H1 (cell line): ENCODE data around the gene L3MBTL4. TPM values are rescaled to one million over a fixed set of nuclear protein-coding genes. Genes with fewer than 3 reads are reported as not detected.

Experiments
- CTCF ChIA-PET: fragments of 300-600 bp; sonication (Branson Sonifier 250); formaldehyde crosslinking; loops from one replicate; lab custom pipeline; 2021; ENCODE audit not compliant: partially characterized antibody; lab: Charles Lee
- POLR2A ChIA-PET: fragments of 300-600 bp; sonication (Branson Sonifier 250); formaldehyde crosslinking; loops from one replicate; lab custom pipeline; 2021; ENCODE audit warnings: inconsistent platforms; ENCODE audit not compliant: partially characterized antibody; lab: Charles Lee
- DNase-seq, 2 experiments: peaks; one replicate each; pipeline versions ENCODE4 v3.0.0 to v3.0.0-alpha.2; 2010 to 2022; ENCODE audit warnings: low spot score in 2 of 2, low read depth in 1 of 2, mixed read lengths in 1 of 2
- FAIRE-seq: peaks from 2 replicates; lab custom pipeline; 2011; peaks lifted over from hg19 to GRCh38; lab: Jason Lieb, UNC
- H2AFZ ChIP-seq: 2 replicates; pipeline ENCODE4 v1.8.1; 2012; ENCODE audit warnings: low read length, inconsistent platforms
- H2AK5ac ChIP-seq: 2 replicates; pipeline ENCODE4 v1.6.1; 2013; ENCODE audit warnings: low read depth, low read length
- H2BK120ac ChIP-seq: replicated peaks from 2 replicates; pipeline ENCODE3; 2013; ENCODE audit warnings: low read depth, low read length, inconsistent platforms
- H2BK12ac ChIP-seq: 2 replicates; pipeline ENCODE4 v1.6.1; 2013; ENCODE audit warnings: low read depth, low read length
- H2BK15ac ChIP-seq: 2 replicates; pipeline ENCODE4 v1.6.1; 2013; ENCODE audit warnings: low read length
- H2BK20ac ChIP-seq: 2 replicates; pipeline ENCODE4 v1.6.1; 2013; ENCODE audit warnings: low read length
- H2BK5ac ChIP-seq: 2 replicates; pipeline ENCODE4 v1.6.1; 2013; ENCODE audit warnings: low read depth, low read length
- H3K14ac ChIP-seq: 2 replicates; pipeline ENCODE4 v1.6.1; 2013; ENCODE audit warnings: inconsistent platforms; ENCODE audit not compliant: insufficient read length
- H3K18ac ChIP-seq: 2 replicates; pipeline ENCODE4 v1.6.1; 2013; ENCODE audit warnings: low read length; ENCODE audit errors: extremely low read depth
- H3K23ac ChIP-seq: 2 replicates; pipeline ENCODE4 v1.6.1; 2013; ENCODE audit warnings: inconsistent platforms; ENCODE audit not compliant: insufficient read length
- H3K23me2 ChIP-seq: 2 replicates; pipeline ENCODE4 v1.6.1; 2013; ENCODE audit warnings: low read depth, low read length
- H3K27ac ChIP-seq: 2 replicates; pipeline ENCODE4 v1.6.1; 2011; ENCODE audit warnings: low read depth, low read length, inconsistent platforms
- H3K27me3 ChIP-seq, 4 experiments: replicated peaks in 1 of 4; 1 replicate in 1 of 4; 2 replicates in 3 of 4; pipeline versions ENCODE4 v1.6.1 to v1.8.1; 2011 to 2013; ENCODE audit warnings: low read length in 3 of 4, mild to moderate bottlenecking in 3 of 4, inconsistent platforms in 2 of 4, mixed read lengths in 2 of 4, moderate library complexity in 1 of 4; ENCODE audit not compliant: control insufficient read depth in 3 of 4, insufficient read depth in 3 of 4; ENCODE audit errors: extremely low read depth in 1 of 4
- H3K36me3 ChIP-seq, 4 experiments: 2 replicates each; pipeline versions ENCODE4 v1.6.1 to v1.8.1; 2011 to 2013; ENCODE audit warnings: mild to moderate bottlenecking in 4 of 4, low read length in 3 of 4, moderate library complexity in 2 of 4, control low read depth in 1 of 4, inconsistent platforms in 1 of 4; ENCODE audit not compliant: insufficient read depth in 4 of 4, control insufficient read depth in 2 of 4
- H3K4ac ChIP-seq: replicated peaks from 2 replicates; pipeline ENCODE3; 2013; ENCODE audit warnings: low read length, low read depth, mixed read lengths, inconsistent platforms; ENCODE audit not compliant: insufficient read length
- H3K4me1 ChIP-seq, 4 experiments: replicated peaks in 1 of 4; 1 replicate in 1 of 4; 2 replicates in 3 of 4; pipeline versions ENCODE4 v1.6.1 to v1.8.1; 2011 to 2013; ENCODE audit warnings: low read length in 3 of 4, inconsistent platforms in 2 of 4, mixed read lengths in 1 of 4; ENCODE audit not compliant: insufficient read depth in 4 of 4, control insufficient read depth in 3 of 4
- H3K4me2 ChIP-seq, 2 experiments: 2 replicates each; pipeline versions ENCODE4 v1.6.1 to v1.8.1; 2011 to 2013; ENCODE audit warnings: low read depth in 2 of 2, low read length in 2 of 2, control low read depth in 1 of 2, inconsistent platforms in 1 of 2, mild to moderate bottlenecking in 1 of 2; ENCODE audit not compliant: insufficient read depth in 1 of 2
- H3K4me3 ChIP-seq, 4 experiments: fragments of 200-600, 300-600 bp in 1 of 4; sonication (generic), shearing (Covaris generic), sonication (Bioruptor Twin) in 1 of 4; 2 replicates each; pipeline versions ENCODE4 v1.5.1 to v1.8.1; 2011 to 2016; ENCODE audit warnings: low read length in 4 of 4, low read depth in 3 of 4, control low read depth in 2 of 4, inconsistent platforms in 2 of 4, mild to moderate bottlenecking in 2 of 4, mixed read lengths in 1 of 4, moderate library complexity in 1 of 4; ENCODE audit not compliant: insufficient read depth in 2 of 4; ENCODE audit errors: extremely low read depth in 1 of 4
- H3K56ac ChIP-seq: replicated peaks from 2 replicates; pipeline ENCODE3; 2013; ENCODE audit warnings: low read depth, mild to moderate bottlenecking, mixed read lengths, low read length, inconsistent platforms; ENCODE audit not compliant: insufficient read length
- H3K79me1 ChIP-seq: 2 replicates; pipeline ENCODE4 v1.6.1; 2013; ENCODE audit warnings: low read depth, low read length, control low read depth
- H3K79me2 ChIP-seq, 2 experiments: 2 replicates each; pipeline versions ENCODE4 v1.6.1 to v1.8.1; 2012 to 2013; ENCODE audit warnings: low read length in 2 of 2, mild to moderate bottlenecking in 2 of 2, inconsistent platforms in 1 of 2; ENCODE audit not compliant: insufficient read depth in 2 of 2, control insufficient read depth in 1 of 2
- H3K9ac ChIP-seq, 4 experiments: replicated peaks in 1 of 4; 1 replicate in 1 of 4; 2 replicates in 3 of 4; pipeline versions ENCODE4 v1.6.1 to v1.8.1; 2011 to 2013; ENCODE audit warnings: low read depth in 3 of 4, low read length in 3 of 4, control low read depth in 2 of 4, mild to moderate bottlenecking in 2 of 4, moderate library complexity in 2 of 4, inconsistent platforms in 1 of 4; ENCODE audit errors: extremely low read depth in 1 of 4
- H3K9me3 ChIP-seq, 2 experiments: 2 replicates each; pipeline versions ENCODE4 v1.6.1 to v1.8.1; 2012 to 2013; ENCODE audit warnings: mild to moderate bottlenecking in 2 of 2, moderate library complexity in 2 of 2, control low read depth in 1 of 2, inconsistent platforms in 1 of 2, low read depth in 1 of 2, low read length in 1 of 2, mixed read lengths in 1 of 2; ENCODE audit not compliant: insufficient read depth in 2 of 2
- H4K20me1 ChIP-seq, 2 experiments: replicated peaks in 1 of 2; 2 replicates each; pipeline versions ENCODE3 to v1.8.1; 2011 to 2013; ENCODE audit warnings: inconsistent platforms in 2 of 2, low read length in 2 of 2, mild to moderate bottlenecking in 1 of 2; ENCODE audit not compliant: insufficient read depth in 2 of 2, control insufficient read depth in 1 of 2
- H4K5ac ChIP-seq: 2 replicates; pipeline ENCODE4 v1.6.1; 2013; ENCODE audit warnings: low read length, low read depth, mixed read lengths, inconsistent platforms; ENCODE audit not compliant: insufficient read length
- H4K8ac ChIP-seq: 2 replicates; pipeline ENCODE4 v1.8.0; 2013; ENCODE audit warnings: mild to moderate bottlenecking, moderate library complexity, low read length, inconsistent platforms; ENCODE audit not compliant: insufficient read depth; ENCODE audit errors: extremely low read depth
- H4K91ac ChIP-seq: replicated peaks from 2 replicates; pipeline ENCODE3; 2013; ENCODE audit warnings: low read length, mixed read lengths, inconsistent platforms; ENCODE audit not compliant: insufficient read length
- CBX8 ChIP-seq: fragments of 300-800, 300-1000 bp; sonication (generic); IDR thresholded peaks from 2 replicates; pipeline ENCODE4 v1.7.1; 2016; ENCODE audit warnings: low read depth, low read length, borderline replicate concordance
- CREB1 ChIP-seq: IDR thresholded peaks from 2 replicates; pipeline ENCODE4 v1.6.1; 2012; ENCODE audit warnings: inconsistent platforms
- FOSL1 ChIP-seq: IDR thresholded peaks from 2 replicates; pipeline ENCODE4 v1.6.1; 2011; ENCODE audit warnings: mild to moderate bottlenecking, low read depth, low read length, moderate library complexity; ENCODE audit not compliant: insufficient read depth
- GABPA ChIP-seq: IDR thresholded peaks from 2 replicates; pipeline ENCODE4 v1.6.1; 2011; ENCODE audit warnings: mild to moderate bottlenecking, low read length, moderate library complexity, borderline replicate concordance; ENCODE audit not compliant: insufficient read depth
- GTF2F1 ChIP-seq: IDR thresholded peaks from 2 replicates; pipeline ENCODE4 v1.6.1; 2012; ENCODE audit warnings: low read depth, low read length, improper control_type of control experiment, borderline replicate concordance
- HDAC6 ChIP-seq: IDR thresholded peaks from one replicate; pipeline ENCODE4 v1.7.1; 2012; ENCODE audit warnings: low read depth, mild to moderate bottlenecking, inconsistent platforms, low read length, moderate library complexity
- KDM4A ChIP-seq: IDR thresholded peaks from one replicate; pipeline ENCODE4 v1.7.1; 2012; ENCODE audit warnings: low read depth, mild to moderate bottlenecking, moderate library complexity, low read length, inconsistent platforms; ENCODE audit not compliant: severe bottlenecking
- KDM5A ChIP-seq: fragments of 200-600 bp; IDR thresholded peaks from 2 replicates; pipeline ENCODE4 v1.7.1; 2012; ENCODE audit warnings: mild to moderate bottlenecking, low read length, inconsistent platforms, mixed read lengths
- NANOG ChIP-seq: IDR thresholded peaks from 2 replicates; pipeline ENCODE4 v1.6.1; 2011; ENCODE audit warnings: low read length, low read depth, mild to moderate bottlenecking, inconsistent platforms; ENCODE audit not compliant: insufficient read depth, poor library complexity, severe bottlenecking
- NRF1 ChIP-seq: IDR thresholded peaks from 2 replicates; pipeline ENCODE4 v1.6.1; 2011; ENCODE audit warnings: mild to moderate bottlenecking, low read depth, low read length, improper control_type of control experiment
- POLR2A ChIP-seq, 2 experiments: IDR thresholded peaks; 1 replicate in 1 of 2; 2 replicates in 1 of 2; pipeline ENCODE4 v1.6.1; 2011; ENCODE audit warnings: low read depth in 2 of 2, low read length in 2 of 2, mild to moderate bottlenecking in 2 of 2; ENCODE audit errors: control extremely low read depth in 1 of 2
- POLR2AphosphoS5 ChIP-seq: IDR thresholded peaks from 2 replicates; pipeline ENCODE4 v1.6.1; 2011; ENCODE audit warnings: low read depth, low read length
- POU5F1 ChIP-seq: IDR thresholded peaks from 2 replicates; pipeline ENCODE4 v1.6.1; 2011; ENCODE audit warnings: low read depth, mild to moderate bottlenecking, low read length, moderate library complexity
- SP1 ChIP-seq: IDR thresholded peaks from 2 replicates; pipeline ENCODE4 v1.6.1; 2011; ENCODE audit warnings: low read depth, low read length
- USF2 ChIP-seq: IDR thresholded peaks from 2 replicates; pipeline ENCODE4 v1.6.1; 2011; ENCODE audit warnings: low read length, improper control_type of control experiment
- YY1 ChIP-seq: IDR thresholded peaks from 2 replicates; pipeline ENCODE4 v1.6.1; 2011; ENCODE audit warnings: low read depth, mild to moderate bottlenecking, low read length
- whole genome bisulfite sequencing, 2 experiments: shearing (Covaris generic) in 1 of 2; methylation state at CpG; one replicate each; pipeline versions ENCODE4 v1.1.6 to v1.1.7; 2013 to 2015; ENCODE audit warnings: low lambda C conversion rate in 2 of 2, mixed read lengths in 2 of 2, inconsistent platforms in 1 of 2, low coverage in 1 of 2, missing lambda C conversion rate in 1 of 2; ENCODE audit not compliant: insufficient replicate concordance in 2 of 2, insufficient coverage in 1 of 2, insufficient read length in 1 of 2; ENCODE audit errors: extremely low coverage in 1 of 2, missing lambda C conversion rate in 1 of 2; 5-methylcytosine and 5-hydroxymethylcytosine counted together
- polyA plus RNA-seq, 7 experiments: library from polyadenylated mRNA; depleted of rRNA in 3 of 7; stranded (reverse) in 5 of 7; unstranded in 2 of 7; fragments of >200 nt in 5 of 7; fragments of 200-250 nt in 2 of 7; gene quantifications; 1 replicate in 5 of 7; 2 replicates in 1 of 7; 4 replicates in 1 of 7; pipeline versions ENCODE4 v1.2.1 to v1.2.3, GENCODE V29; 2011 to 2013; ENCODE audit warnings: missing spikeins in 2 of 7, mixed read lengths in 2 of 7
- total RNA-seq: library from RNA; stranded (reverse); fragmentation: NEBNext Ultra II Directional; extraction: Animal tissue kit (Norgen Biotek cat#: 25700); gene quantifications from 2 replicates; pipeline ENCODE4 v1.2.1, GENCODE V29; 2021

The L3MBTL4 gene
- total and polyA plus RNA-seq, 2 of the 8 experiments (the other 6 are each of a cell fraction or from before 2014, with no cell fraction given), result 1.0 to 2.1 TPM

GRCh38 chr18:6010284-6010683 lies 404.4 kb downstream of the L3MBTL4 start:
- no peaks in the 10 kb centered on the region for H3K79me1 ChIP-seq
- H3K9me3 ChIP-seq, result no peaks in the 10 kb centered on the region
- no peak overlapping the region for H2AFZ ChIP-seq
- H3K36me3 ChIP-seq, result no peaks in the 10 kb centered on the region
- H2BK120ac ChIP-seq, result no peak overlapping the region
- FAIRE-seq (no peak), DNase-seq (no peak)
- H3K27ac ChIP-seq, result no peak overlapping the region
- 94 to 100% methylated on average over 1 to 5 of the region's 5 CpGs for WGBS, 2 experiments
- H2BK5ac ChIP-seq, result no peak overlapping the region
- H3K14ac ChIP-seq, result no peak overlapping the region
- no peak overlapping the region for H2BK15ac ChIP-seq
- no peak overlapping the region for H2BK20ac ChIP-seq
- no peak overlapping the region for H3K9ac ChIP-seq
- H4K20me1 ChIP-seq, result no peaks in the 10 kb centered on the region
- H3K27me3 ChIP-seq, result no peaks in the 10 kb centered on the region
- no peak overlapping the region for H3K4me3 ChIP-seq
- H3K23ac ChIP-seq, result no peak overlapping the region
- no peak overlapping the region for H3K56ac ChIP-seq
- no peaks in the 10 kb centered on the region for H3K23me2 ChIP-seq
- H4K8ac ChIP-seq, result no peak overlapping the region
- H2BK12ac ChIP-seq, result no peak overlapping the region
- no peaks in the 10 kb centered on the region for H3K79me2 ChIP-seq
- H4K91ac ChIP-seq, result no peak overlapping the region
- H3K18ac ChIP-seq, result no peak overlapping the region
- ChIA-PET CTCF (no interaction called here), POLR2A (no interaction called here)
- H3K4ac ChIP-seq, result no peak overlapping the region
- H2AK5ac ChIP-seq, result no peak overlapping the region
- no peak overlapping the region for H4K5ac ChIP-seq
- H3K4me1 ChIP-seq, result no peaks in the 10 kb centered on the region
- H3K4me2 ChIP-seq, result no peak overlapping the region
- TF ChIP-seq GTF2F1 (no peak), CBX8 (no peak), YY1 (no peak), POU5F1 (no peak), USF2 (no peak), GABPA (no peak), KDM4A (no peak), NANOG (no peak), FOSL1 (no peak), HDAC6 (no peak), POLR2A (IDR thresholded peaks at IDR 0.05; ENCODE audit: control extremely low read depth in 1 of 2, low read depth in 2 of 2, low read length in 2 of 2) (no peak), CREB1 (no peak), KDM5A (no peak), POLR2AphosphoS5 (no peak), SP1 (no peak), NRF1 (no peak)
